SK-N-DZ (cell line): Measurements from ENCODE around the gene DBN1.
A peak's percentile ranks its signal among the peaks of the same experiment; 100 is the strongest.

Experiments used
- DNase-seq: peaks from one replicate; pipeline ENCODE4 v3.0.0-alpha.2; 2015; ENCODE audit warnings: low spot score

The DBN1 gene

GRCh38 chr5:177457852-177458681 lies 15.4 kb downstream of the DBN1 start:
- DNase-seq: no peak

- peak; percentile 98 for DNase-seq
Measured at GRCh38 chr5:177456976-177457851, 16.2 kb downstream of the DBN1 start.

GRCh38 chr5:177456591-177456964 lies 16.9 kb downstream of the DBN1 start:
- peak; percentile 31 for DNase-seq

- DNase-seq: peak; percentile 85
Measured at GRCh38 chr5:177455661-177456590, 17.5 kb downstream of the DBN1 start.

GRCh38 chr5:177455036-177455660 lies 18.3 kb downstream of the DBN1 start:
- DNase-seq: peak; percentile 81

GRCh38 chr5:177454397-177455035 lies 18.9 kb downstream of the DBN1 start:
- DNase-seq: peak; percentile 88

- DNase-seq: peak; percentile 55
Measured at GRCh38 chr5:177453852-177454396, 19.5 kb downstream of the DBN1 start.

- DNase-seq: peak; percentile 27
Measured at GRCh38 chr5:177452688-177453638, 20.5 kb downstream of the DBN1 start.

GRCh38 chr5:177450667-177451424 lies 22.6 kb downstream of the DBN1 start:
- no peak for DNase-seq

- DNase-seq: no peak
Measured at GRCh38 chr5:177449140-177450061, 24.0 kb downstream of the DBN1 start.

GRCh38 chr5:177448244-177448950 lies 25.0 kb downstream of the DBN1 start:
- no peak for DNase-seq

- no peak for DNase-seq
Measured at GRCh38 chr5:177447611-177448243, 25.7 kb downstream of the DBN1 start.

- peak; percentile 64 for DNase-seq
Measured at GRCh38 chr5:177447066-177447610, 26.3 kb downstream of the DBN1 start.

GRCh38 chr5:177446200-177447065 lies 27.0 kb downstream of the DBN1 start, which contains the start of gene PRR7:
Gene PRR7 (plus strand): TSS chr5:177446814. CDS start chr5:177455068, 8,254 bp downstream.
- DNase-seq: peak; percentile 71

- DNase-seq: no peak
Measured at GRCh38 chr5:177445917-177446199, 27.6 kb downstream of the DBN1 start.
